Activated naive CD8-positive, alpha-beta T cell treated with anti-CD3 and anti-CD28 coated beads, Interleukin-2, amount 50 U/mL, for 16 hours (primary cell): ENCODE measurements around the gene PNPLA7.
A peak's percentile ranks its signal among the peaks of the same experiment; 100 is the strongest.

Experiments
- DNase-seq: peaks from one replicate; pipeline ENCODE4 v3.0.0-alpha.2; 2020; ENCODE audit warnings: low read depth, low spot score

The PNPLA7 gene

DNA sequence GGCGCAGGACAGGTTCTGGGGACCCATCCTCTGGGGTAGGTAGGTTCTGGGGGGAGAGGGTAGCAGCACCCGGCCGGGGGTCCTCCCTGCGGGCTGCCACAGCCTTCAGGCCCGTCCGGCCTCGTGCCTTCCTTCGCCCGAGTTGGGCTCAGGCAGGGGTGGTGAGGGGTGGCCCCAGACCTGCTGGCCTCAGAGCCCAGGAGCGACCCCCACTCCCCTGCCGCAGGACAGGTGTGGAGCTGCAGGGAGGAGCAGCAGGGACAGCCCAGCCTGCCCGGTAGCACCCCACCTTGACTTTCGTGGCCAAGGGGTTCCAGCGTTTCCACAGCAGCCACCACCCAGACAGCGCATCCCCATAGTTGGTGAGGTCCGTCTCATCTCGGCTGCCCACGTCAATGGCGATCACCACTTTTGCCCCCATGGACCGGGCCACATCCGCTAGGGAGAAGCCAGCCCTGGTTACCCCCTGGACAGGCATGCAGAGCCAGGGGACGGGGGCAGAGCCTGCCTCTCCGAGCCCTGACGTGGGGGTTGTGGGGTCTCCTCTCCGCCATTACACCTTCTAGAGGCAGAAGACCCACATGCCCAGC is 87.7 kb downstream of the PNPLA7 start:
- no peak for DNase-seq

DNA sequence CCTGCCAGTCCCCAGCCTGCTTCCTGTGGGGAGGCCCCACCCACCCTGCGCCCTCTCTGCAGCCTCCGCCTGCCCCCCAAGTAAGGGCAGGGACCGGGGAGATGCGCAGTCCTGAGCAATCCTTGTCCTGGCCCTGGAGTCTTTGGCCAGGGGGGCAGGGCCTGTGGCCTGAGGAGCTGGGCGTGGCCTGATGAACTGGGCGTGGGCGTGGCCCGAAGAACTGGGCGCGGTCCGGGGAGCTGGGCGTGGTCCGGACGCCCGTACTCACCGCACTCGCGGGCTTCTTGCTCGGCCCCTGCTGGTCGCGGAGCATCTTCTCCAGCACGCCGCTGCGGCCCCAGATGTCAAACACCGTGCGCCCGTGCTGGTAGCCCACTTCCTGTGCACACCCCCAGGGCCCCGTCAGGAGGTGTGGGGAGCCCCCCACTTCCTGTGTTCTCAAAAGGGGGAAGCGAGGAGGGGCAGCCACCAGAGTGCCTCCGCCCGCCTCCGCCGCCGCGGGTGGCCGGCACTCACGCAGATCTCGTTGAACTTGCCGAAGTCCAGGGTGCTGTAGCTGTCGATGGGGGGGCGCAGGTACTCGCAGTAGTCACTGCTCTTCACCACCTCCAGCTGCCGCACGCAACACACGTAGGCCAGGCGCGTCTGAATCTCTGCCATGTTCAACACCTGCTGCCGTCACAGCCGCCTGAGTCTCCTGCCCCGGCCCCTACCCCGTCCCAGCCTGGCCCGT is 88.4 kb downstream of the PNPLA7 start:
- DNase-seq = peak; percentile 55

- DNase-seq = no peak
Measured at GRCh38 chr9:137461316-137461662, 88.9 kb downstream of the PNPLA7 start.

DNA sequence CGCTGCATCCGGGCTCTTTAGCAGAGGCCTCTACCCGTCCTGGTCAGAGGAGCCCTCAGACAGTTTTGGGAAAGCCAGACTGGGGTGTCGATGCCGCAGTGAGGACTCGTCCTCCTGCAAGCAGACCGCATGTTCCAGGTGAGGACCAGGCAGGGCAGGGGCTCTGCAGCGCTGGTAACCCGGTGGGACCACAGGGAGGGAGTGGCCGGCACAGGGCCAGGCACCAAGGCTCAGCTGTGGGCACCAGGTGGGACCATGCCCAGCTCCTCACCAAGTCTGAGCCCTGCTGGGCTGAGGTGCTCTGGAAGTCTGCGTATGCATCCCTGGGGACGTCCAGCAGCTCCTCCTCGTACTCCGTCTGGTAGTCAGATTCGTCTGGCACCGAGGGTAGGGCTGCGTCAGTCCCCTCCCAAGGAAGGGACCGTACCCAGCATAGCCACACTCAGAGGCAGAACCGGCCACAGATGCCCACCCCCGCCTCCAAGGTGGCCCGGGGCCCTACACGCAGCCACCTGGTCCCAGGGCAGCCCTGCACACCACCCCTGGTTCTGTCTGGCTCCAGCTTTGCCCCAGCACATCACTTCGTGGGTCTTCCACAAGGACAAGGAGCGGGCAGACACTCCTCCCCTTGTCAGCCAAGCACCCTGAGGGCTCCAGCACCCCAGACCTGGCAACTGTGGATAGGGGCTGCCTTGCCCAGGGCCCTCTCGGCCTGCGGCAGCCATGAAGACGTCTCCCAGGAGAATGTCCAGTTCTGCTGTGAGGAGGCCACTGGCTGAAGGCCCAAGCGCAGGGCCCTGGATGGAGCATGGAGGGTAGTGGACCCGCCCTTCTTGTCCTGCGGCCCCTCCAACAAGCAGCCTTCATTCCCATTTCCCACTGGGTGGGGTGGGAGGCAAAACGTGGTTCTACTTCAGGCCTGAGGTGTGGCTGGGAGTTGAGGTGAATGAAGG is 89.6 kb downstream of the PNPLA7 start:
- DNase-seq = no peak

DNA sequence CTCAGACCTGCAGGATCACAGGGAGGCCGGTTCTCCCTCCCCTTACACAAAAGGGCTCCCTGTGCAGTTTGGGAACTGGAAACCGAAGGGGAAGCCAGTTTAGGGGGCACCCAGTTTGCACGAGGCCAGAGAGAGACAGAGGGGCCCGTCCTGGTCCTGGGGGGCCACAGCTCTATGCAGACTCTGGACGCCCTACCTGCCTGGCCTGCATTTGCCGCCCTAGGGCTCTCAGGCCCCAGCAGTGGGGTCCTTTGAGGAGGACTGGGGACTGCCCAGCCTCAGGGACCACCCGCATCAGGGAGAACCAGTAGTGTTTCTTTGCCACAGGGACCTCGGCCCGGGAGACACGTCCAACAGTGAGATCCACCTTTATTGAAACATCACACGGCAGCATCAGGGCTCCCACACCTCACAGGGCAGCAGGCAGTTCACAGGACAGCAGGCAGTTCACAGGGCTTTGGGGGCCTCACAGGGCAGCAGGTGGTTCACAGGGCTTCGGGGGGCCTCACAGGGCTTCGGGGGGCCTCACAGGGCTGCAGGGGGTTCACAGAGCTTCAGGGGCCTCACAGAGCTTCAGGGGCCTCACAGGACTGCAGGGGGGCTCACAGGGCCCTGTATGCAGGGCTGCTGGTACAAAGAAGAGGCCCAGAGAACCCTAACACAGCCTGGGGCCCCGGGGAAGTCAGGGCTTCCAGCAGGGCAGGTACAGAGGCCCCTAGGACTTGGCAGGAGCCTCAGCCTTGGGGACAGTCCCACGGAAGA is 90.4 kb downstream of the PNPLA7 start:
- DNase-seq = no peak

- DNase-seq = peak; percentile 80
Measured at GRCh38 chr9:137459152-137459600, 91.0 kb downstream of the PNPLA7 start, which contains the start of gene NSMF. Gene NSMF (minus strand): TSS chr9:137459334. CDS start chr9:137459102, 232 bp downstream.

GRCh38 chr9:137458194-137459151 is 91.7 kb downstream of the PNPLA7 start:
- no peak for DNase-seq

DNA sequence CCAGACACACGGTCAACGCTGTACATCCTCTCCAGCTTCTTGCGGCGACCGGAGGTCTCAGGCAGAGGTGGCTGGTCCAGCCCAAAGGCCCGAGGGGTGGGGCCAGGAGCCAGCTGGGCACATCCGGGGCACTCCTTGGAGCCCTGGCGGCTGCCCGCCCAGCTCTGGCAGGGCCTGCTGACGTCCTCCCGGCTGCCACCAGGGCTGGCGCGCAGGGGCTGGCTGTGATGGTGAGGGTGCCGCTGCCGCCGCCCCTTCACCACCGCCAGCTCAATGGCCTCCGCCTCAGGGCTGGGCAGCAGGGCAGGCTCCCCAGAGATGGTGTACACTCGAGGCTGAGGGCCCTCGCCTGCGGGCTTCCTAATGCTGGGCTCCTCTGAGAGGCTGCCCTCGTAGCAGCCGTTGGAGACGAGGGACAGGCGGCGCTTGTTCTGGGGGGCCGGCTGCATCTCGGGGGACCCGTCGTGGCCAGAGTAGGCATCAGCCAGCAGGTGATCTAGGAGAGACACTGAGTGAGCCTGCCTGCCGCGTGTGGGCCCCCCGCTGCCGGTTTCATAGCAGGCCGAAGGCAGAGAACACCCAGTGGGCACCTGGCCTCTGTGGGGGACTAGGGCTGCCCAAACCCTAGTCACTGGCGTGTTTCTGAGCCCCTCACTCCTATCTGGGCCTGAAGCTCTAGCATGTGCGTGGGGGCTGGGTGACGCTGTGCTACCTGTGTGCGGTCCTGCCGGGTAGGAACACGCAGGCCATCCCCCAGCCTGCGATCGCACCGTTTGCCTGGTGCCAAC is 92.6 kb downstream of the PNPLA7 start:
- no peak for DNase-seq

DNA sequence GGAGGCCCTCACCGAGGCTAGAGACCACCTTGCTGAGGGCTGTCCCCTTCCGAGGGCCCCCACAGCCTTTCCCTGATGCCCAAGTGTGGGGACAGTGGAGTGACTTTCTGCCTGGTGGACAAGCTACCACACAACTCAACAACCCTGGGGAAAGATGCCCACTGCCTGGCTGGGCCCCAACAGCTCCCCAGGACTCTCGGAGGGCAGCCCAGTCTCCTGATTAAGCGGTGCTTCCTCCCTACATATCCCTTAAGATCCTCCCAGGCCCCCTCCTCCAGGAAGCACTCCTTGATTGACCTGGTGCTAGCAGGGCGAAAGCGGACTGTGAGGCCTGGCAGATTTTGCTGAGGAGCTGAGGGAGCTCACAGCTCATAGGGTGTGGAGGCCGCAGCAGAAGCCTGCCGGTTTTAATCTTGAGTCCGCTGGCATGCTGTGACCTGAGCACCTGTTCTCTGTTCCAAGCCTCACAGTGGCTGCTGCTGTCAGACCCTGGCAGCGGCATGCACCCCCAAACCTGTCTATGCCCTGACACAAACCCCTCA is 93.3 kb downstream of the PNPLA7 start:
- DNase-seq = no peak

DNA sequence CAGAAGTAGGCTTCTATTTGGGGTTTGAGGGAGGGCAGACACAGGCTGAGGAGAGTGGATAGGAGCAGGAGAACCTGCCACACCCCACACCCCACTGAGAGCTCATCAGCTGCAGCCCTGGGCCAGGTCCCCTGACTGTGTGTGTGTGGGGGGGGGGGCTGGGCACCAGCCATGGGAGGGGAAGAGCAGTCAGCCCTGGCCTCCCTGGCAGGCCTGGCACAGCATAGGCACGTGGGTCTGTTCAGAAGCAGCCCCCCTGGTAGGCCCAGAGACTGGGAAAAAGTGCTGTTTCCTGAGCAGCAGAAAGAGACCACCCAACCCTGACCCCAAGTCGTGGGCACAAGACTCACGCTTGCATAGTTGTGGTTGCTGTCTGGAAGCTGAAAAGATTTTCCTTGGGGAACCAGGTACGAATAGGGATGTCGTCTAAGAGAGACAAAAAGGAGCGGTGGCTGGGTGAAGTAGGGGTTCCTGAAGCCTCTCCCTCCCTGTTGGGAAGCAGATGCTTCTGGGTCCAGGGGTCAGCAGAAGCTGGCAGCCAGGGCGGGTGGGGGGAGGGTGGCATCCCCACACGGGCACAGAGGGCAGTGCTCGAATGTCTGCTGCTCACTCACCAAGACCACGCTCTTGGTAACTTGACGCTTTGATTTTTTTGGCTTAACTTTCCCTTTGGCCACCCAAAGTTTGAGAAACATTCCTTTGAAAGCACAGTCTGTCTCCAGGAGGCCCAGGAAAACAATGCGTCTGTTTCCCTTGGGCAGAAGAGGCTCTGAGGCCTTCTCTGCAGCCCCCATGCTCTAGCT is 93.9 kb downstream of the PNPLA7 start:
- no peak for DNase-seq

- no peak for DNase-seq
Measured at GRCh38 chr9:137455359-137455991, 94.7 kb downstream of the PNPLA7 start.

DNA sequence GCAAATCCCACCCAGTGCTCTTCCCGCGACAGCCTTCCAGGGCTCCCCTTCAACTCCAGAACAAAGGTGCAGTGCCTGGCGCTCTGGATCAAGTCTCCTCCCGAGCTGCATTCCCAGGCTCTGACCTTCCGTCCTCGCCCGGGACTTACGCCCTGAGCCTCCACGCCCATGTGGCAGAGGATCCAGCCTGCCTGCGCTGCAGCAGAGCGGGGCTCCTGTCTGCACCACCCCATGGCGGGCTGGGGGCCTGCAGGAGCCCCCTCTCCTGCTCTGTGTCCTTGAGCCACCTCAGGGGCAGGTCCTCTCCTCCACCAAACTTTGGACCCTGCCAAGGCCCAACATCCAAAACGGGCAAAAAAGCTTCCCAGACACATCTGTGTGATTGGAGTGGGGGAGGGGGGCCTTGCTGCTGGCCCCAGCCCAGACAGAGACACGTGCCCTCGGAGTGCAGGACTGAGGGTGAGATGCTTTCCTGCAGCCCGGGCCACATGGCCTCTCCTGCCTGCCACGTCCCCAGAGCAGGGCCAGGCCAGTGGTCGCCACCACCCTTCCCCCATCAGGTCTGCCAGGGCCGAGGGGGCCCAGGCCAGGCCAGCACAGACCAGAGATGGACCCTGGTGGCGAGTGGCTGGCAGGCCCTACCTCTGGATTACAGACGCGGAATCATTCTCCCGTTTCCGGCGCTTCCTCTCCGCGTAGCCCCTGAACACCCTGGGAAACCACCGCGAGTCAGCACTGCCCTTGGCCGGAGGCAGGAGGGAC is 95.4 kb downstream of the PNPLA7 start:
- DNase-seq = no peak

- no peak for DNase-seq
Measured at GRCh38 chr9:137454145-137454596, 96.0 kb downstream of the PNPLA7 start.

- DNase-seq = no peak
Measured at GRCh38 chr9:137453643-137454081, 96.5 kb downstream of the PNPLA7 start.

- no peak for DNase-seq
Measured at GRCh38 chr9:137452761-137453642, 97.2 kb downstream of the PNPLA7 start.
